Activated T-helper 2 cell treated with anti-CD3 and anti-CD28 coated beads, Interferon-gamma antibody, Interleukin-2, Interleukin-4, amounts not matched to agents 10 μg/mL and 5 μg/mL and 100 μg/mL, durations not matched to agents 14 hours and 24 hours and 36 hours (primary cell): ENCODE results near the gene KIF1B. TPM values are rescaled to one million over a fixed set of nuclear protein-coding genes. Genes with fewer than 3 reads are reported as not detected.

Experiments
- DNase-seq: peaks from one replicate; pipeline ENCODE4 v3.0.0; 2021; ENCODE audit warnings: low spot score
- H3K27ac Mint-ChIP-seq: one replicate; pipeline ENCODE4 v1.8.0; 2021; ENCODE audit warnings: mixed read lengths
- H3K27me3 Mint-ChIP-seq: one replicate; pipeline ENCODE4 v1.8.0; 2021; ENCODE audit warnings: low read depth, mixed read lengths
- H3K36me3 Mint-ChIP-seq: one replicate; pipeline ENCODE4 v1.8.0; 2021; ENCODE audit warnings: low read depth, mixed read lengths
- H3K4me1 Mint-ChIP-seq: one replicate; pipeline ENCODE4 v1.8.0; 2021; ENCODE audit warnings: low read depth, mixed read lengths
- H3K4me3 Mint-ChIP-seq: one replicate; pipeline ENCODE4 v1.8.0; 2021; ENCODE audit warnings: low read depth, mild to moderate bottlenecking, moderate library complexity, mixed read lengths
- H3K9me3 Mint-ChIP-seq: one replicate; pipeline ENCODE4 v1.8.0; 2021; ENCODE audit warnings: mixed read lengths
- intact Hi-C: fragments of 100-400 bp; cut with micrococcal nuclease; formaldehyde crosslinking; loops from one replicate; pipeline ENCODE4 v1.15.1; 2023
- total RNA-seq: library from RNA; stranded (reverse); gene quantifications from 2 replicates; pipeline ENCODE4 v1.2.3, GENCODE V29; 2022

The KIF1B gene
- total RNA-seq, 1 donor from 2014 or later = 21.9 TPM

GRCh38 chr1:10379676-10380075 lies 169.3 kb downstream of the KIF1B start:
- Mint-ChIP-seq H3K9me3 (no peaks in the 10 kb centered on the region), H3K27ac (no peak overlapping the region), H3K4me3 (no peak overlapping the region), H3K4me1 (no peaks in the 10 kb centered on the region), H3K36me3 (peaks cover 25% of the 10 kb centered on the region), H3K27me3 (no peaks in the 10 kb centered on the region)
- intact Hi-C loops = no loop called here
- DNase-seq = no peak

GRCh38 chr1:10380594-10381275 lies 170.4 kb downstream of the KIF1B start:
- Mint-ChIP-seq H3K9me3 (no peaks in the 10 kb centered on the region), H3K36me3 (peaks cover 21% of the 10 kb centered on the region), H3K4me3 (no peak overlapping the region), H3K27me3 (no peaks in the 10 kb centered on the region), H3K27ac (no peak overlapping the region), H3K4me1 (no peaks in the 10 kb centered on the region)
- intact Hi-C loops = no loop called here
- no peak for DNase-seq

GRCh38 chr1:10383630-10384029 lies 173.3 kb downstream of the KIF1B start:
- H3K4me3 Mint-ChIP-seq = no peak overlapping the region
- peaks cover 8% of the 10 kb centered on the region for H3K4me1 Mint-ChIP-seq
- no peak overlapping the region for H3K27ac Mint-ChIP-seq
- no peak for DNase-seq
- H3K27me3 Mint-ChIP-seq = no peaks in the 10 kb centered on the region
- intact Hi-C loops = no loop called here
- H3K9me3 Mint-ChIP-seq = no peaks in the 10 kb centered on the region
- peaks cover 5% of the 10 kb centered on the region for H3K36me3 Mint-ChIP-seq

GRCh38 chr1:10384219-10384618 lies 173.8 kb downstream of the KIF1B start:
- Mint-ChIP-seq H3K27me3 (no peaks in the 10 kb centered on the region), H3K4me1 (peaks cover 8% of the 10 kb centered on the region), H3K27ac (no peak overlapping the region), H3K36me3 (peaks cover 3% of the 10 kb centered on the region), H3K9me3 (no peaks in the 10 kb centered on the region), H3K4me3 (no peak overlapping the region)
- intact Hi-C loops = no loop called here
- DNase-seq = no peak

- Mint-ChIP-seq H3K27me3 (no peaks in the 10 kb centered on the region), H3K4me3 (no peak overlapping the region), H3K36me3 (peaks cover 3% of the 10 kb centered on the region), H3K27ac (no peak overlapping the region), H3K9me3 (no peaks in the 10 kb centered on the region), H3K4me1 (peaks cover 8% of the 10 kb centered on the region)
- DNase-seq = no peak
- intact Hi-C loops = no loop called here
These were observed 176.6 kb downstream of the KIF1B start for GRCh38 chr1:10386761-10387676.

- peaks cover 8% of the 10 kb centered on the region for H3K4me1 Mint-ChIP-seq
- H3K9me3 Mint-ChIP-seq = no peaks in the 10 kb centered on the region
- H3K27me3 Mint-ChIP-seq = no peaks in the 10 kb centered on the region
- H3K27ac Mint-ChIP-seq = no peak overlapping the region
- no peak overlapping the region for H3K4me3 Mint-ChIP-seq
- DNase-seq = no peak
- H3K36me3 Mint-ChIP-seq = peaks cover 3% of the 10 kb centered on the region
- intact Hi-C loops = no loop called here
These were observed 177.5 kb downstream of the KIF1B start for GRCh38 chr1:10387677-10388386.

GRCh38 chr1:10388387-10388715 lies 178.0 kb downstream of the KIF1B start:
- H3K27me3 Mint-ChIP-seq = no peaks in the 10 kb centered on the region
- intact Hi-C loops = no loop called here
- H3K27ac Mint-ChIP-seq = no peak overlapping the region
- no peak for DNase-seq
- H3K36me3 Mint-ChIP-seq = peaks cover 3% of the 10 kb centered on the region
- H3K9me3 Mint-ChIP-seq = no peaks in the 10 kb centered on the region
- no peak overlapping the region for H3K4me3 Mint-ChIP-seq
- H3K4me1 Mint-ChIP-seq = peaks cover 8% of the 10 kb centered on the region

- Mint-ChIP-seq H3K36me3 (peaks cover 3% of the 10 kb centered on the region), H3K4me1 (peaks cover 8% of the 10 kb centered on the region), H3K27ac (no peak overlapping the region), H3K27me3 (no peaks in the 10 kb centered on the region), H3K9me3 (peaks cover 8% of the 10 kb centered on the region), H3K4me3 (no peak overlapping the region)
- intact Hi-C loops = no loop called here
- no peak for DNase-seq
These were observed 179.1 kb downstream of the KIF1B start for GRCh38 chr1:10389271-10389973.

GRCh38 chr1:10396870-10397269 lies 186.5 kb downstream of the KIF1B start:
- no peak overlapping the region for H3K4me3 Mint-ChIP-seq
- peaks cover 8% of the 10 kb centered on the region for H3K9me3 Mint-ChIP-seq
- intact Hi-C loops = no loop called here
- no peak overlapping the region for H3K27ac Mint-ChIP-seq
- H3K4me1 Mint-ChIP-seq = peaks cover 24% of the 10 kb centered on the region
- H3K27me3 Mint-ChIP-seq = no peaks in the 10 kb centered on the region
- no peak for DNase-seq
- peaks cover 23% of the 10 kb centered on the region for H3K36me3 Mint-ChIP-seq

GRCh38 chr1:10398278-10398733 lies 187.9 kb downstream of the KIF1B start:
- Mint-ChIP-seq H3K36me3 (peaks cover 34% of the 10 kb centered on the region), H3K27ac (peak overlapping the region; percentile 65), H3K4me1 (peaks cover 24% of the 10 kb centered on the region), H3K4me3 (peak overlapping the region; percentile 84), H3K27me3 (no peaks in the 10 kb centered on the region), H3K9me3 (peaks cover 8% of the 10 kb centered on the region)
- DNase-seq = no peak
- intact Hi-C loops = loop anchor here (1.0 to 2.0 kb wide), 2 partner anchors 76 to 366 kb away; partner anchors contain the start of genes PEX14 and UBE4B

- Mint-ChIP-seq H3K4me3 (peak within 1 kb of the TSS; percentile 92), H3K27me3 (no peaks in the 10 kb centered on the region), H3K9me3 (peaks cover 5% of the 10 kb centered on the region), H3K36me3 (peaks cover 40% of the 10 kb centered on the region), H3K27ac (peak within 1 kb of the TSS; percentile 80), H3K4me1 (peaks cover 28% of the 10 kb centered on the region)
- DNase-seq = peak; percentile 98
- intact Hi-C loops = loop anchor here (1.0 to 2.0 kb wide), 2 partner anchors 76 to 367 kb away; partner anchors contain the start of genes PEX14 and UBE4B
These were observed 188.5 kb downstream of the KIF1B start, which contains the start of gene PGD for GRCh38 chr1:10398734-10399443. Gene PGD (plus strand): TSS chr1:10399064. CDS start chr1:10399118, 54 bp downstream.
